Activated naive CD8-positive, alpha-beta T cell treated with anti-CD3 and anti-CD28 coated beads, Interleukin-2, amount 10 ng/mL, durations not matched to agents 7 days and 5 days (primary cell): Measurements from ENCODE around the gene PCGF5. TPM values are rescaled to one million over a fixed set of nuclear protein-coding genes. Genes with fewer than 3 reads are reported as not detected.

ENCODE experiments used
- ATAC-seq: fragments of 150-1000 bp; cut with Tn5 transposase; one replicate; pipeline ENCODE4 v1.10.0; 2021; ENCODE audit warnings: low read depth, moderate library complexity
- POLR2A ChIA-PET: fragments of 350-600 bp; sonication (Branson Sonifier 250); formaldehyde crosslinking; loops from one replicate; lab custom pipeline; 2021; ENCODE audit warnings: antibody characterized with exemption; lab: Charles Lee
- DNase-seq: peaks from one replicate; pipeline ENCODE4 v3.0.0; 2021
- H3K27ac Mint-ChIP-seq: one replicate; pipeline ENCODE4 v1.8.0; 2022; ENCODE audit warnings: mild to moderate bottlenecking, mixed read lengths
- H3K27me3 Mint-ChIP-seq: one replicate; pipeline ENCODE4 v1.8.0; 2022; ENCODE audit warnings: mild to moderate bottlenecking, moderate library complexity, mixed read lengths
- H3K36me3 Mint-ChIP-seq: one replicate; pipeline ENCODE4 v1.8.0; 2021; ENCODE audit warnings: mild to moderate bottlenecking, mixed read lengths
- H3K4me1 Mint-ChIP-seq: one replicate; pipeline ENCODE4 v1.8.0; 2021; ENCODE audit warnings: mixed read lengths
- H3K4me3 Mint-ChIP-seq: one replicate; pipeline ENCODE4 v1.8.0; 2022; ENCODE audit warnings: mild to moderate bottlenecking, moderate library complexity, mixed read lengths
- H3K9me3 Mint-ChIP-seq: one replicate; pipeline ENCODE4 v1.8.0; 2021; ENCODE audit warnings: mixed read lengths
- total RNA-seq, 2 experiments: library from RNA; stranded (reverse); gene quantifications; one replicate each; pipeline ENCODE4 v1.2.3, GENCODE V29; 2021

PCGF5 gene
- total RNA-seq, 2 experiments from 2014 or later, result 51.6 to 52.5 TPM

GRCh38 chr10:91197127-91197526 lies 23.3 kb upstream of the PCGF5 start:
- peaks cover 52% of the 10 kb centered on the region for H3K4me1 Mint-ChIP-seq
- ATAC-seq (no peak), DNase-seq (no peak)
- H3K4me3 Mint-ChIP-seq, result no peak overlapping the region
- peaks cover 24% of the 10 kb centered on the region for H3K36me3 Mint-ChIP-seq
- H3K27me3 Mint-ChIP-seq, result no peaks in the 10 kb centered on the region
- POLR2A ChIA-PET, result interaction anchor here (0.6 kb wide), 1 partner anchor 23 kb away, joined by 3 read pairs; the partner anchor contains the start of gene PCGF5
- H3K9me3 Mint-ChIP-seq, result peaks cover 3% of the 10 kb centered on the region
- H3K27ac Mint-ChIP-seq, result no peak overlapping the region

- Mint-ChIP-seq H3K27ac (peak overlapping the region; percentile 92), H3K9me3 (peaks cover 2% of the 10 kb centered on the region), H3K27me3 (no peaks in the 10 kb centered on the region), H3K4me1 (peaks cover 57% of the 10 kb centered on the region), H3K36me3 (peaks cover 14% of the 10 kb centered on the region), H3K4me3 (peak overlapping the region; percentile 58)
- peak; percentile 67 for ATAC-seq
- DNase-seq, result no peak
- POLR2A ChIA-PET, result interaction anchor here (0.7 to 1.5 kb wide), 3 partner anchors 23 to 37 kb away, joined by 4 to 9 read pairs (median 4); no protein-coding TSS in a partner anchor
Measured at GRCh38 chr10:91198781-91199180, 21.7 kb upstream of the PCGF5 start.

- H3K4me3 Mint-ChIP-seq, result peak overlapping the region; percentile 76
- H3K27ac Mint-ChIP-seq, result peak overlapping the region; percentile 92
- H3K9me3 Mint-ChIP-seq, result no peaks in the 10 kb centered on the region
- DNase-seq, result no peak
- no peaks in the 10 kb centered on the region for H3K27me3 Mint-ChIP-seq
- H3K36me3 Mint-ChIP-seq, result peaks cover 5% of the 10 kb centered on the region
- peaks cover 53% of the 10 kb centered on the region for H3K4me1 Mint-ChIP-seq
- POLR2A ChIA-PET, result interaction anchor here (0.9 to 2.6 kb wide), 7 partner anchors 9 to 166 kb away, joined by 3 to 51 read pairs (median 4); partner anchors contain the start of gene PCGF5
- no peak for ATAC-seq
Measured at GRCh38 chr10:91200314-91201212, 19.9 kb upstream of the PCGF5 start.

- Mint-ChIP-seq H3K9me3 (no peaks in the 10 kb centered on the region), H3K4me3 (peak overlapping the region; percentile 76), H3K27ac (peak overlapping the region; percentile 92), H3K4me1 (peaks cover 58% of the 10 kb centered on the region), H3K36me3 (peaks cover 5% of the 10 kb centered on the region), H3K27me3 (no peaks in the 10 kb centered on the region)
- POLR2A ChIA-PET, result interaction anchor here (0.9 to 2.6 kb wide), 8 partner anchors 9 to 167 kb away, joined by 3 to 51 read pairs (median 4); partner anchors contain the start of gene PCGF5
- ATAC-seq, result peak; percentile 61
- DNase-seq, result peak; percentile 39
Measured at GRCh38 chr10:91201213-91201996, 19.1 kb upstream of the PCGF5 start.

GRCh38 chr10:91206427-91206826 lies 14.0 kb upstream of the PCGF5 start:
- peak overlapping the region; percentile 47 for H3K27ac Mint-ChIP-seq
- POLR2A ChIA-PET, result interaction anchor here (1.4 kb wide), 1 partner anchor 43 kb away, joined by 5 read pairs; no protein-coding TSS in a partner anchor
- DNase-seq (no peak), ATAC-seq (peak; percentile 75)
- no peaks in the 10 kb centered on the region for H3K27me3 Mint-ChIP-seq
- no peak overlapping the region for H3K4me3 Mint-ChIP-seq
- H3K36me3 Mint-ChIP-seq, result peaks cover 5% of the 10 kb centered on the region
- H3K4me1 Mint-ChIP-seq, result peaks cover 47% of the 10 kb centered on the region
- no peaks in the 10 kb centered on the region for H3K9me3 Mint-ChIP-seq

- POLR2A ChIA-PET, result no interaction called here
- H3K4me1 Mint-ChIP-seq, result peaks cover 45% of the 10 kb centered on the region
- H3K4me3 Mint-ChIP-seq, result no peak overlapping the region
- peaks cover 5% of the 10 kb centered on the region for H3K36me3 Mint-ChIP-seq
- H3K9me3 Mint-ChIP-seq, result no peaks in the 10 kb centered on the region
- H3K27me3 Mint-ChIP-seq, result no peaks in the 10 kb centered on the region
- ATAC-seq (peak; percentile 50), DNase-seq (no peak)
- H3K27ac Mint-ChIP-seq, result peak overlapping the region; percentile 47
Measured at GRCh38 chr10:91206837-91207474, 13.5 kb upstream of the PCGF5 start.

- POLR2A ChIA-PET, result no interaction called here
- Mint-ChIP-seq H3K27ac (no peak overlapping the region), H3K36me3 (peaks cover 5% of the 10 kb centered on the region), H3K4me1 (peaks cover 35% of the 10 kb centered on the region), H3K27me3 (no peaks in the 10 kb centered on the region), H3K9me3 (no peaks in the 10 kb centered on the region), H3K4me3 (no peak overlapping the region)
- DNase-seq (no peak), ATAC-seq (no peak)
Measured at GRCh38 chr10:91208642-91209041, 11.8 kb upstream of the PCGF5 start.

GRCh38 chr10:91210014-91210413 lies 10.4 kb upstream of the PCGF5 start:
- no peak overlapping the region for H3K4me3 Mint-ChIP-seq
- ATAC-seq, result no peak
- H3K27me3 Mint-ChIP-seq, result no peaks in the 10 kb centered on the region
- no peak overlapping the region for H3K27ac Mint-ChIP-seq
- no peak for DNase-seq
- POLR2A ChIA-PET, result interaction anchor here (1.0 kb wide), 1 partner anchor 9 kb away, joined by 3 read pairs; no protein-coding TSS in a partner anchor
- peaks cover 35% of the 10 kb centered on the region for H3K4me1 Mint-ChIP-seq
- H3K9me3 Mint-ChIP-seq, result no peaks in the 10 kb centered on the region
- H3K36me3 Mint-ChIP-seq, result peaks cover 4% of the 10 kb centered on the region

- no peak overlapping the region for H3K27ac Mint-ChIP-seq
- ATAC-seq (peak; percentile 43), DNase-seq (no peak)
- H3K27me3 Mint-ChIP-seq, result no peaks in the 10 kb centered on the region
- H3K36me3 Mint-ChIP-seq, result peaks cover 4% of the 10 kb centered on the region
- no peaks in the 10 kb centered on the region for H3K9me3 Mint-ChIP-seq
- POLR2A ChIA-PET, result interaction anchor here (1.0 to 1.2 kb wide), 2 partner anchors 9 to 47 kb away, joined by 3 to 4 read pairs; no protein-coding TSS in a partner anchor
- peaks cover 32% of the 10 kb centered on the region for H3K4me1 Mint-ChIP-seq
- H3K4me3 Mint-ChIP-seq, result no peak overlapping the region
Measured at GRCh38 chr10:91210435-91210834, 10.0 kb upstream of the PCGF5 start.

- Mint-ChIP-seq H3K4me3 (no peak overlapping the region), H3K27me3 (no peaks in the 10 kb centered on the region), H3K9me3 (no peaks in the 10 kb centered on the region), H3K4me1 (peaks cover 24% of the 10 kb centered on the region), H3K27ac (no peak overlapping the region), H3K36me3 (peaks cover 6% of the 10 kb centered on the region)
- ATAC-seq (no peak), DNase-seq (no peak)
- POLR2A ChIA-PET, result interaction anchor here (1.2 kb wide), 1 partner anchor 48 kb away, joined by 4 read pairs; no protein-coding TSS in a partner anchor
Measured at GRCh38 chr10:91211675-91212074, 8.8 kb upstream of the PCGF5 start.

GRCh38 chr10:91214911-91215310 lies 5.6 kb upstream of the PCGF5 start:
- no peaks in the 10 kb centered on the region for H3K27me3 Mint-ChIP-seq
- H3K4me3 Mint-ChIP-seq, result no peak overlapping the region
- H3K27ac Mint-ChIP-seq, result no peak overlapping the region
- H3K36me3 Mint-ChIP-seq, result peaks cover 6% of the 10 kb centered on the region
- ATAC-seq, result no peak
- peaks cover 16% of the 10 kb centered on the region for H3K4me1 Mint-ChIP-seq
- POLR2A ChIA-PET, result no interaction called here
- no peaks in the 10 kb centered on the region for H3K9me3 Mint-ChIP-seq
- no peak for DNase-seq

GRCh38 chr10:91215384-91215783 lies 5.1 kb upstream of the PCGF5 start:
- DNase-seq (no peak), ATAC-seq (no peak)
- Mint-ChIP-seq H3K4me1 (peaks cover 14% of the 10 kb centered on the region), H3K9me3 (no peaks in the 10 kb centered on the region), H3K4me3 (no peak overlapping the region), H3K36me3 (peaks cover 3% of the 10 kb centered on the region), H3K27ac (no peak overlapping the region), H3K27me3 (no peaks in the 10 kb centered on the region)
- POLR2A ChIA-PET, result interaction anchor here (0.8 kb wide), 1 partner anchor 14 kb away, joined by 3 read pairs; no protein-coding TSS in a partner anchor
